UCSD-AML1 (cell line): ENCODE results near the gene CENPI.
"Not testable (repeated sequence)": the region's sequence is repeated elsewhere in the genome, so short reads cannot be mapped to it uniquely, and the experiment has no call there.

Experiments used
- DNase-seq: peaks from one replicate; lab custom pipeline; 2025; ENCODE audit not compliant: unreplicated experiment; lab: John Stamatoyannopoulos, UW

Gene CENPI, protein sequence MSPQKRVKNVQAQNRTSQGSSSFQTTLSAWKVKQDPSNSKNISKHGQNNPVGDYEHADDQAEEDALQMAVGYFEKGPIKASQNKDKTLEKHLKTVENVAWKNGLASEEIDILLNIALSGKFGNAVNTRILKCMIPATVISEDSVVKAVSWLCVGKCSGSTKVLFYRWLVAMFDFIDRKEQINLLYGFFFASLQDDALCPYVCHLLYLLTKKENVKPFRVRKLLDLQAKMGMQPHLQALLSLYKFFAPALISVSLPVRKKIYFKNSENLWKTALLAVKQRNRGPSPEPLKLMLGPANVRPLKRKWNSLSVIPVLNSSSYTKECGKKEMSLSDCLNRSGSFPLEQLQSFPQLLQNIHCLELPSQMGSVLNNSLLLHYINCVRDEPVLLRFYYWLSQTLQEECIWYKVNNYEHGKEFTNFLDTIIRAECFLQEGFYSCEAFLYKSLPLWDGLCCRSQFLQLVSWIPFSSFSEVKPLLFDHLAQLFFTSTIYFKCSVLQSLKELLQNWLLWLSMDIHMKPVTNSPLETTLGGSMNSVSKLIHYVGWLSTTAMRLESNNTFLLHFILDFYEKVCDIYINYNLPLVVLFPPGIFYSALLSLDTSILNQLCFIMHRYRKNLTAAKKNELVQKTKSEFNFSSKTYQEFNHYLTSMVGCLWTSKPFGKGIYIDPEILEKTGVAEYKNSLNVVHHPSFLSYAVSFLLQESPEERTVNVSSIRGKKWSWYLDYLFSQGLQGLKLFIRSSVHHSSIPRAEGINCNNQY

DNA sequence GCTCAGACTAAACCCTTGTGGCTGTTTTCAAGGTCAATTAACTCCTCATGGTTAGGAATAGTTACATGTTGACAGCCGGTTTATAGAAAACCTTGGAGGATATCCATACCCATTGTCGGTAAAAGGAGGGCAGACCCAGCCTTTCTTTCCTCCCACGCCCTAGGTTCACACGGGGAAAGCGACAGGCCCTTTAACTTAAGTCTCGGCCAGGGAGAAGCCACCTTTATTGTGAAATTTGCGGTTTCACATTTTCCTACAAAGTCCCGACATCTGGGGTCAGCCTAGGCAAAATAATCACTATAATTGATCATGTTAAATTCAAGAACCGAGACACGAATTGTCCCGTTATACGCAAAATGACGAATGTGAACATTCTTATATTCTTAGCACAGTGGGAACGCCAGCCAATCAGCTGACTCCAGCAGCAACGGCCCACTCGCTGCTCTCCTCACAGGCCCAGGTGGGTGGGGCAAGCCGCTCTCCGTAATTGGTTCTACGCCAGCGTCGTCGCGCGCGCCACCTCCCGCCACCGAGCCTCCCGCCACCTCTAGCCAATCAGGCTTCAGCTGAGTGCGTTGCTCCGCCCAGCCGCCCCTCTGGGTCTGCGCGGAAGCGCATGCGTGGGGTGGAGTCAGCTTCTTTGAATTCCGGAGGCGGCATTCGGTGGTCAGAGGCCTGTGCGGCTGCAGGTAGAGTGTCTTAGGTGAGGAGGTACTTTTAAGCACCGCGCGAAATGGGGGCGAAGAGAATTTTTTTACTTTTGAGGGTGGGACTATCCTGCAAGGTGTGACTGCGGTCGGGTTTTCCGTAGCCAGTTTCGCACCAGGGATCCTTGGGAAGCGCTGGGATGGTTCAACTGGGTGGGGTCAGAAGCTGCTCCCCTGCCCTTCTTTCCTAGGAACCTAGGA lies at the start of gene CENPI:
Gene CENPI (plus strand): TSS at position 659 of the 908 bp plus-strand sequence. CDS start 2,867 bp downstream, outside the sequence.
- DNase-seq: peak; percentile 92

DNA sequence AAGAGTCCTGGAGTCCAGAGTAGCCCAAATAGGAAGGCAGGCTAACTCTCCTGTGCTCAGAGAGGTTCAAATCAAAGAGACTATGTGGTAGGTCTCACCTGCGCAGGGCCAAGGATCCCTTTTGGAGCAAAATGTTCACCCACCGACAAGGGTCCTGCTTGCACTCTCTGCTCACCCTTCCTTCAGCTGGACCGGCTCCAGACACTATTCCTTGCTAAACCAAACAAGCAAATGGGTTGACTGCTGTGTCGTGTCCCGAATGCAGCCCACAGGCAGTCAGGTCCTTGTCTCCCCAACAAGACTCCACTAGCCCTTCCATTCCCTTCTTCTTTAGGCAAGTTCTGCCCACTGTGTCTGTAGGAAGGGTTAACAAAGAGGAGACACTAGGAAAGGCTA lies 46.9 kb upstream of the CENPI start:
- DNase-seq: no peak

DNA sequence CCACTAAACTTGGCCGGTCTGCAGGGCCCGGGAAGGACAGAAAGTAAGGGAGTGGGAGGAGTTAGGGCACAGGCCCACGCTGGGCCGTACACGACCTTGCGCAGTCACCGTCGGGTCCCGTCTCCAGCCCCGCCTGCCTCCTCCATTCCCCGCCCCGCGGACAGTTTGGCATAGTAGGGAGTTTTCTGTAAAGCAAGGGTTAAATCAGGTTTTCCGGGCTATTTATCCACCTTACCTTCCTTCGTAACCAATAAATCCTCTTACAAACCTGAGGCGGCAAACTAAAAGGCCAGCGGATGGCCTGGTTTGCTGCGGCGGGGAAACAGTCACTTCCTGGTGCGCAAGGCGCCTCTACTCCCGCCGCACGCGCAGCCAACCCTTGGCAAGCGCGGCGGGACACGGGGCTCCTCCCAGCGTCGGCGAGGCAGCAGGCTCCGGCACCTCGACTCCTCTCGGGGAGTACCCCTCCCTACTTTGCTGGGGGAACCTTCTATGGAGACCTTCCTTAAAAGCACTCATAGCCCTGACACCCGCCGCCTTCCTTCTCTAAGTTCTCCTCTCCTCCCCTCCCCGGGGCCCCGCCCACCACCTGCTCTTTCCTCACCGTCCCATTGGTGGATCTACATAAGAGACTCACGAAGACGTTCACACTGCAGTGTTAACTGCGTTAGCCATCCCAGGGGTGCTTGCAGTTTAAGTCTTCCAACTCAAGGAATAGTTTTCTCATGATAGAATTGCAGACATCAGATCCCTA lies 46.3 kb upstream of the CENPI start, which contains the start of gene TRMT2B:
Gene TRMT2B (minus strand): TSS at position 563 of the 754 bp plus-strand sequence. CDS start 9,822 bp downstream, outside the sequence.
- peak; percentile 83 for DNase-seq

DNA sequence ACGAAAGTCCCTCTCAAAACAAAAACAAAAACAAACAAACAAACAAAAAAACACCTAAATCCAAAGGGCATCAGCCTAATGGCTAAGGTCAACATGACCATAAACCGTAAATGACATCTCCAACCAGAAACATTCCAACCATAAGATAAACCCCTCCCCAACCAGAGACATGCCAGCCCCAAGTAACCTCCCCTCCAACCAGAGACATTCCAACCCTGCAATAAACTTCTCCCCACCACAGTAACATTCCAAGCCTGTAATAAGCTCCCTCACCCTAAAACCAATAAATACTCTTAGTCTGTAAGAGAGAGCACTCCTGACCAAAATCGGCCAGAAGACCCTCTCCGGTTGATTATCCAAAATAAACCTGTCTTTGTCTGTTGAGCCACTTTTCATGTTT lies 41.5 kb upstream of the CENPI start:
- DNase-seq: not testable (repeated sequence)

DNA sequence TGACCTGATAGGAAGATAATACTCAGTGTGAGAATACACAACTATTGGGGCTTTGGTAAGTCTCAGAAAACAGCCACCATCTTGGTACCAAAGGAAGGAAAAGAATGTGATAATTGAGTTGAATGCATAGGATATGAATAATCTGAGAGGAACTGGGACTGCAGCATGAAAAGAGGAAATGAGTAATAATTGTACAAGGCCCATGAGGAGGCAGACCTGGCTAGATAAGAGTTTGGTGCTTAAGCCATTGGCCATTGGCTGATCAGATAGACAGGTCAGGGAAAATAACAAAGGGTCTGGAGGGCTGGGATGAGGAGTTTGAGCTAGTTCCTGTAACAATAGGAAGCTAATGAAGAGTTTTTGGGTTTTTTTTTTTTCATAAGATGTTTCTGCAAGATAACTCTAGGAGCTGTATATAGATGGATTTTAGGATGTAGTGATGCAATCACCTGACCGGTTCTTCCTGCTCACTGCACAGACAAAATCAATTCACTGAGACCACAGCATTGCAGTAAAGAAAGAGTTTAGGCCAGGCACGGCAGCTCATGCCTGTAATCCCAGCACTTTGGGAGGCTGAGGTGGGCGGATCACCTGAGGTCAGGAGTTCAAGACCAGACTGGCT lies 40.8 kb upstream of the CENPI start:
- DNase-seq: peak; percentile 10

DNA sequence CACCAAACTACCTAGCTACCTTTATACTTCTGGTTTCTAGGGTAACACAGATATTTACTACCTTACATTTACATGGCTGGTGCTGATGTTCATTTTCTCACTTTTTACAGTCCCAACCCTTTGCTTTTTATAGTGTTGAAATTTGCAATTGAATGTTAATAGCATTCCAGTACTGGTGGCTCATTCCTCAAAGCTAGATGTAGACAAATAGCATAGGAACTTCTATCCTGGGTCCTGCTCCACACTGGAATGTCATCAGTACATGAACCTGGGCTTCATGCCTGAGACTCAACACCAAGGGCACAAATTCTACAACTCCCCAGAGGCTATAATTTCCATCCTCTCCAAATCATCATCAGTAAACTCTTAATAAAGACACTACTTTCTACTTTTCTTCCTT lies 35.8 kb upstream of the CENPI start:
- DNase-seq: no peak

DNA sequence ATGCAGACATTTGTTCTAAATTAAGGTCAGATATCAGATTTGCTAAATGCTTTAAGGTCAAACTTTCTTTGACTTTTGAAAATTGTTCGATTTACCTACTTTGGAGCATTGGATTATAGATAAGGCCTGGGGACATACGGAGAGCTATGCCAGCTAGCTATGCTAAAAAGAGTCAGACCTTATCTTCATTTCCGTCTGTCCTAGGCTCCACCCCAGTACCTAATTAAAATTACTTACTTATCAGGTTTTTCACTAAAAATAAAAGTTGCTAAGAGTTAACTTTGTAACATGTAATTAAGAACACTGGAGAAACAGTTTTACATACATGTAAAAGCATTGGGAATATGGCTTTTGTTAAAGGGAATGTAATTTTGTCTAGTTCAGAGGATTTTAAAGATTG lies 26.4 kb upstream of the CENPI start:
- no peak for DNase-seq

DNA sequence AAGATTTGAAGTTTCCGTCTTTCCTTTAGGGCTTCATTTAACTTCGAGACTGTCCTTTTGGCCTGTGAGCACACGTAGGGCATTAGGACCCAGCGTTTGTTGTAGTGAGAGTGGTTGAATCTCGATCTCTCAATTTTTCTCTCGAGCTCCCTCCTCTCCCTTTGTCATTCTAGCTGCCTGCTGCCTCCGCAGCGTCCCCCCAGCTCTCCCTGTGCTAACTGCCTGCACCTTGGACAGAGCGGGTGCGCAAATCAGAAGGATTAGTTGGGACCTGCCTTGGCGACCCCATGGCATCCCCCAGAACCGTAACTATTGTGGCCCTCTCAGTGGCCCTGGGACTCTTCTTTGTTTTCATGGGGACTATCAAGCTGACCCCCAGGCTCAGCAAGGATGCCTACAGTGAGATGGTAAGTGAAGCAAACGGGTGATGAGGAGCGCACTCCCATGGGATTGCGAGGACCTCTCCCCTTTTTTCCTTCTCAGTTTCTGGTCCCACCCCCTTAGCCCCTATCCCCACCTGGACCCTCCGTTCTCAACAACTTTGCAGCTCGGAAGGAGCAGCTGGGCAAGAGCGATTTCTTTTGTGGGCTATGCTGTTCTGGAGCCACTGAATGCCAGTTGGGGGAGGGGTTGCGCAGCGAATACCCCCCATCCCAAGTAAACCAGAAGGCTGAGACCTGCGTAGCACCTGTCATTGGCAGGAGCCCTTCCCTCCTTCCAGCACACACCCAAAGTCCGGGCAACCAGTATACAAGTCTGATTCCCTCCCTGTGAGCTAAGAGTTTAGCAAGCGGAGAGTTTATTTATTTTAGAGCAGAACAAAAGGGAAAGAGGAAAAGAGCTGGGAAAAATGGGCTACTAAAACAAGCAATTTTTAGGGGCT lies 19.0 kb upstream of the CENPI start, which contains the start of gene TMEM35A:
Gene TMEM35A (plus strand): TSS at position 164 of the 883 bp plus-strand sequence. CDS start 124 bp downstream, at position 288.
- no peak for DNase-seq

DNA sequence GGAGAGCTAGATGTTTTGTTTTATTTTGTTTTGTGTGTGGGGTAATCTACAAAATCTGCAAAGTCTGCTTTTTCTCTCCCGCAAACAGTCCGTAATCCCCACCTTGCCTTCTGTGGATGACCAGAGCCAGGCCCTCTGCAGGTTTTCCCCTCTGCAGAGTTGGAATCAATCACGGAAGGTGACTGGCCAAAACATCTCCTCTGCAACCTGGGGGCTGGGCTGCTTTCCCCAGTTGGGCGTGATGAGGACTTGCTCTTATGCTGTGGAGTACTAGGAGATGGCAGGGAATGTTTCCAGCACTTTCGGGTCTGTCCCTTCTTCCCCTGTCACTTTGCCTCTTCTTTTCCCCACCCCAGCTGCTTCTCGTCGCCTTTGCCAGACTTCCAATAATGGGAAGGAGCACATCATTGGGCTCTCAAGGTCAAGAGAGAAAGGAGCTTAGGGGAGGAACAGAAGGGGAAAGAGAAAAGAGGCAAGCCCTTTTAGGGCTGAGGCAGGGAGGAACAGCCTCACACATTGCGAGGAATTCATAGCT lies 18.2 kb upstream of the CENPI start:
- no peak for DNase-seq

DNA sequence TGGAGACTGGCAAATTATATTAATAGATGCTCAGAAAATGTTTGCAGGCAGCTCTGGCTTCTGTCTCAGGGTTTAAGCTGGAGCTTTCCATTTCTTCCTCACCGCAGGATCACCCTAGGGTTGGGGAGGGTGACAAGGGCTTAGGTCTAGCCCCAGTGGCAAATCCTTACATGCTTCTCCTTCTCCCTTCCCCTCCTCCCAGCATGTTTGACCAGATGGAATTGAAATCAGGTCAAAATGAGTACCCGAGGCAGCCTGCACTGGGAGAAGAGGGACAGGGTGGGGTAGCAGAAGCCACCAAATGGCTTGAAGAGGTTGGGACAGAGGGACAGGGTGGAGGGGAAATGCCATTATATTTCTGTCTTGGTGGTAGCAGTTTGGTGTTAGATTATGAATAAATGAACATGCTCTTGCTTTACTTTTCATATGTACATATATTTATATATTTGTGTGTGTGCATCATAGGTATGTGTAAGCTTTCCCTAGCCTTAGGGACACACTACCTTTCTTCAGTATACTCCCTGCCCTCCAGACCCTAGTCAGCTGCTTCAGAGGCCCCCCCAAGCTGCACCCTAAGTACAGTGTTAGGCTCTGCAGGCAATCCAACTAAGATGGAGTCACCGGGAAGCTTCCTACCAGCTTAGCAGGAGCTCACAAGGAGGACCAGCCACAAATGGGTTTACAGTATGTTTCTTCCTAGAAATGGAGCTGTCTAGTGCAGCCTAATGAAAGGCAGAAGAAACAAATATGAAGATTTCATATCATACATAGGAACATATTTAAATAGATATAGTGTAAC lies 17.5 kb upstream of the CENPI start:
- no peak for DNase-seq

DNA sequence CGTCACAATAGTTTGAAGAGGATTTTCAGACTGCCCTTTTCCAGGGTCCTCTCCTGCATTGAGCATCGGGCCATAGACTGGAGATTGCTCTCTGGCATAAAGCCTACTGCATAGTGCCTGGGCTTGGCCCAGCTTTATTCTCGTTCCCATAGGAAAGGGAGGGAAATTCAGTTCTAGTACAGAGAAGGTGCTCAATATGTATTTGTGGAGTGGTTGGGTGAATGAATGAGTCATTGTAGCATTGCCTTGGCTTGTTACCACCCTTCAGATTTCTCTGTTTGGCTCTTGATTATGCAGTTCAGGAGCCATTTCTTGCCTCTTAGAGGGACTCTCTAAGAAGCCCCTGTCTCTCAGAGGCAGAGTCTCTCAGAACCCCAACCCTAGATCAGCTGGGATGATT lies 16.8 kb upstream of the CENPI start:
- DNase-seq: no peak

DNA sequence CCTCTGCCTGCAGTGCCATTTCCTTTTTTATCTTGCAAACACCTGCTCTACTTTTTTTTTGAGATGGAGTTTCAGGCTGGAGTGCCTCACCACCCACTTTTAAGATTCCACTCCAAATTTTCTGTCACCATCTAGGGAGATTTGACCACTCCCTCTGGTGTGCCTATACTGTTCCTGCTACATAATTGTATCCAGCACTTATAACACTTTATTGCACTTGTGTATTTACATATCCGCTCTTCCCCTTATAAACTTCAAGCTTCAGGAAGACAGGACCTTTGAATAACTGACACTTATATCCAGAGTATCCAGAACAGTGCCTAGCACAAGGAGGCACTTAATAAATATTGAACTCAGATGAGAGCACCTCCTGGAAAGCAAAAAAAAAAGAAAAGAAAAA lies 6.2 kb upstream of the CENPI start:
- DNase-seq: no peak

DNA sequence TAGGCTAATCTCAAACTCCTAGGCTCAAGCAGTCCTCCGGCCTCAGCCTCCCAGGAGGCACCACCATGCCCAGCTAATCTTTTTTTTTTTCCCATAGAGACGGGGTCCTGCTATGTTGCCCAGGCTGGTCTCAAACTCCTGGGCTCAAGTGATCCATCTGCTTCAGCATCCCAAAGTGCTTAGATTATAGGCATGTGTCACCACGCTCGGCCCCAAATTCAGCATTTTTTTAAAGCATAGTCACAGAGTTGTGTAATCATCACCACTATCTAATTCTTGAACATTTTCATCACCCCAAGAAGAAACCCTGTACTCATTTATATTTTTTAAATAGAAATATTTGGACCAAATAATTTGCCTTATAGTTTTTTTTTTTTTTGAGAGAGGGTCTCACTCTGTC lies 10.3 kb downstream of the CENPI start:
- no peak for DNase-seq

DNA sequence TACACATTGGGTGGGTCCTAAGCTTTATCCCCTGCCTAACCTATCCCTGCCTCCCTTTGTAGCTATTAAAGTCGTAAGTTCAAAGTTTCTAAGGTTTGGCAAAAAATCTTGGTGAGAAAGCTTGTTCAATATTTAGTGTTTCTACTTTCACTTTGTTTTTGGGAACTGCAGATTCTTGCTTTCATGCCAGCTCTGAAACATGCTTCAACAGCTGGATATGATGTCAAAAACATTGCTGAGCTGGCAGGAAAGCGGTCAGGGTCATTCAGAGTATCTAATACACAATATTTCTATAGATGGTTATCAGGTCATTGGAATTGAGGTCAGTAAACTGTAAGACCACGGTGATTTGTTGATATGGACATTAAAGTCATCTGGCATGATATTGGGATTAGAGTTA lies 19.7 kb downstream of the CENPI start:
- DNase-seq: no peak

DNA sequence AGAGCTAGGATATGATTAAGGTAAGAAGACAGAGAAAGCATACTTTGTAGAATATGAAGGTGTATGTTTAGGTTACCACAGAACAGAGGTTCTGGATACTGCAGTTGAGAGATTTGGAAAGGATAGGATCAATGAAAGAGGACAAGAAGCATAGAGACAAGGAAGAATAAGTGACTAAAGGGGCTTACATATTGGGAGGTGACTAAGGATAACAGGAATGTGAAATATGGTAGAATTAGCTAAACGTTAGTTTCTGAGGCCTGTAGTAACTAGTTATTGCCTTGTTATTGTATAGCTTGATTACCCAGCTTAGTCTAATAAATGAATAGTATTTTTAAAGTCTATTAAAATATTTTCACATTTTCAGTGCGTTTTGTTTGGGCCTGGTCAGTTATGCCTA lies 38.2 kb downstream of the CENPI start:
- DNase-seq: no peak
